Fibroblast of lung (primary cell): Measurements from ENCODE around the gene SCN10A.

Source experiments
- CTCF ChIP-seq, 2 donors: IDR thresholded peaks in 1 of 2; conservative IDR thresholded peaks in 1 of 2; 1 replicate in 1 of 2; 2 replicates in 1 of 2; pipeline ENCODE4 v1.5.1; 2011 to 2012; ENCODE audit warnings: low read length in 2 of 2, control low read depth in 1 of 2, inconsistent platforms in 1 of 2, low read depth in 1 of 2, mild to moderate bottlenecking in 1 of 2
- EZH2 ChIP-seq: IDR thresholded peaks from 2 replicates; pipeline ENCODE4 v1.5.1; 2012; ENCODE audit warnings: low read length, control low read depth, mild to moderate bottlenecking; ENCODE audit errors: missing control alignments

DNA sequence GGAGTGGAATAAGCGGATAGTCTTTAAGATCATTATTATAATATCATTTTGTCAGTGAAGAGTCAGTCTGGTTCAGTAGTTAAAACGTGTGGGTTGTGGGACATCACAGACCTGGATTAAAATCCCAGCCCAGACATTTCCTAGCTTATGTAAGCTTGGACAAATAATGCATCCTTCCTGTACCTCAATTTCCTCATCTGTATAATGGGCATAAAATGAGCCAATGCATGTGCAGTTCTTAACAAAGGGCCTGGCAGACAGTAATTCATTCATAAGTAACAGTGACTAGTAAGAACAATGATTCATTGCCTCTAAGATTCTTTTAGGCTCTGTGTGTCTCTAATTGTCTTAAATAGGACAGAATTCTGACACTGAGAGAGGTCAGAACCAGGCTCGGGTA is 76.1 kb downstream of the SCN10A start:
- TF ChIP-seq CTCF (conservative IDR thresholded peaks at IDR 0.05 in 1 of 2, IDR thresholded peaks at IDR 0.05 in 1 of 2; ENCODE audit: low read depth in 1 of 2, low read length in 2 of 2) (no peak), EZH2 (no peak)
